Endothelial cell (in vitro differentiated cells): Measurements from ENCODE around the gene KCNH6. TPM values are rescaled to one million over a fixed set of nuclear protein-coding genes. Genes with fewer than 3 reads are reported as not detected.

Experiments
- DNase-seq: peaks from one replicate; pipeline ENCODE4 v3.0.0; 2021; ENCODE audit warnings: low spot score
- H3K27ac Mint-ChIP-seq: one replicate; pipeline ENCODE4 v1.8.0; 2021; ENCODE audit warnings: mixed read lengths, inconsistent platforms; ENCODE audit not compliant: unreplicated experiment
- H3K27me3 Mint-ChIP-seq: one replicate; pipeline ENCODE4 v1.8.0; 2021; ENCODE audit warnings: mild to moderate bottlenecking, moderate library complexity, mixed read lengths, inconsistent platforms; ENCODE audit not compliant: unreplicated experiment
- H3K36me3 Mint-ChIP-seq: one replicate; pipeline ENCODE4 v1.8.0; 2021; ENCODE audit warnings: mild to moderate bottlenecking, low read depth, mixed read lengths, inconsistent platforms; ENCODE audit not compliant: unreplicated experiment
- H3K4me1 Mint-ChIP-seq: one replicate; pipeline ENCODE4 v1.8.0; 2021; ENCODE audit warnings: mild to moderate bottlenecking, mixed read lengths, inconsistent platforms; ENCODE audit not compliant: unreplicated experiment
- H3K4me3 Mint-ChIP-seq: one replicate; pipeline ENCODE4 v1.8.0; 2021; ENCODE audit warnings: mild to moderate bottlenecking, mixed read lengths, inconsistent platforms; ENCODE audit not compliant: unreplicated experiment
- H3K9me3 Mint-ChIP-seq: one replicate; pipeline ENCODE4 v1.8.0; 2021; ENCODE audit warnings: mixed read lengths, inconsistent platforms; ENCODE audit not compliant: unreplicated experiment
- CTCF ChIP-seq: fragments of 200-600 bp; sonication (generic); IDR thresholded peaks from one replicate; pipeline ENCODE4 v1.5.0; 2021; ENCODE audit warnings: antibody characterized with exemption; ENCODE audit not compliant: unreplicated experiment
- total RNA-seq: library from RNA; stranded (reverse); fragmentation: NEBNext Ultra II Directional; extraction: Animal tissue kit (Norgen Biotek cat#: 25700); gene quantifications from one replicate; pipeline ENCODE4 v1.2.1, GENCODE V29; 2021; ENCODE audit not compliant: unreplicated experiment

The KCNH6 gene
- total RNA-seq, 1 donor from 2014 or later: 18.6 TPM

- peak overlapping the region; percentile 91 for H3K4me3 Mint-ChIP-seq
- H3K36me3 Mint-ChIP-seq: peaks cover 5% of the 10 kb centered on the region
- DNase-seq: no peak
- no peak for TF ChIP-seq CTCF
- peaks cover 9% of the 10 kb centered on the region for H3K4me1 Mint-ChIP-seq
- peak overlapping the region; percentile 36 for H3K27ac Mint-ChIP-seq
- H3K27me3 Mint-ChIP-seq: no peaks in the 10 kb centered on the region
- H3K9me3 Mint-ChIP-seq: no peaks in the 10 kb centered on the region
Measured at GRCh38 chr17:63549289-63549945, 26.3 kb downstream of the KCNH6 start.

GRCh38 chr17:63549946-63550816, 27.0 kb downstream of the KCNH6 start, which contains the start of gene DCAF7:
TSS of gene DCAF7 (plus strand) at chr17:63550477. CDS start at chr17:63550678, 201 bp downstream.
- peak; percentile 95 for DNase-seq
- Mint-ChIP-seq H3K27ac (peak within 1 kb of the TSS; percentile 93), H3K9me3 (no peaks in the 10 kb centered on the region), H3K36me3 (no peaks in the 10 kb centered on the region), H3K4me1 (peaks cover 9% of the 10 kb centered on the region), H3K27me3 (no peaks in the 10 kb centered on the region), H3K4me3 (peak within 1 kb of the TSS; percentile 91)
- no peak for TF ChIP-seq CTCF

- TF ChIP-seq CTCF: no peak
- H3K27me3 Mint-ChIP-seq: no peaks in the 10 kb centered on the region
- H3K4me1 Mint-ChIP-seq: peaks cover 9% of the 10 kb centered on the region
- H3K27ac Mint-ChIP-seq: peak overlapping the region; percentile 93
- H3K4me3 Mint-ChIP-seq: peak overlapping the region; percentile 91
- H3K9me3 Mint-ChIP-seq: no peaks in the 10 kb centered on the region
- peaks cover 2% of the 10 kb centered on the region for H3K36me3 Mint-ChIP-seq
- DNase-seq: peak; percentile 43
Measured at GRCh38 chr17:63550817-63551639, 27.9 kb downstream of the KCNH6 start.

GRCh38 chr17:63552211-63552610, 29.1 kb downstream of the KCNH6 start:
- TF ChIP-seq CTCF: no peak
- DNase-seq: no peak
- Mint-ChIP-seq H3K4me3 (peak overlapping the region; percentile 86), H3K27me3 (no peaks in the 10 kb centered on the region), H3K27ac (peak overlapping the region; percentile 53), H3K4me1 (peaks cover 9% of the 10 kb centered on the region), H3K36me3 (peaks cover 2% of the 10 kb centered on the region), H3K9me3 (no peaks in the 10 kb centered on the region)
